ENCODE data around the gene BAZ2B.

Gene BAZ2B

DNA sequence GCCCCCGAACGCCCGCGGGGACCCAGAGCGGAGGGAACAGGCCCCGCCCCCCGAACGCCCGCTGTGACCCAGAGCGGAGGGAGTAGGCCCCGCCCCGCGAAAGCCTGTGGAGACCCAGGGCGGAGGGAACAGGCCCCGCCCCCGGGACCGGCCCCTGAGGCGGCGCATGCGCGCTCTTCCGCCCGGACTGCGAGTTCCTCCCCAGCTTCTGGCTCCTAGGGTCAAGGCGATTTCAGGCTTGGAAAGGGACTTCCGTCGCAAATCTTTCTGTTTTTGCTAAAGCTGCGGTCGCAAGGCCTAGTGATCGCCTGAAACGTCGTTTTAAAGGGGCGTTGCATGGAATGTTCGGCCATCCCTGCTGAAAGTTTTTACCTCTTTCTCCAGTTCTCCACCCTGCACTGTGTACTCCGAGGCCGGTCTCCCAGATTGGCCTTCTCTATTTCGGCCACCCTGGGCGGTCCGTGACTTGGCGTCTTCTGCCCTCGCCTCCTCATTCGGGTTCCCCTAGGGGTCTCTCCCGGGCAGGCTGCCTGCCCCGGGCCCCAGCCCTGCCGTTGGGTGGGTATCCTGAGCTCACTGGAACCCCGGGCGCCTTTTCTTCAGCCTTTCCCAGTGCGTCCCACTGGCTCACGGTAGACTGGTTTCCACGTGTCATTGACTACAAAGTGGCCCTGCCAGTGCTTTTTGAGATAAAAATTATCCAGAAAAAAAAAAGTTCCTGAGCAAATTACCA is 329.5 kb downstream of the BAZ2B start:
- TF ChIP-seq, protein P1, sequence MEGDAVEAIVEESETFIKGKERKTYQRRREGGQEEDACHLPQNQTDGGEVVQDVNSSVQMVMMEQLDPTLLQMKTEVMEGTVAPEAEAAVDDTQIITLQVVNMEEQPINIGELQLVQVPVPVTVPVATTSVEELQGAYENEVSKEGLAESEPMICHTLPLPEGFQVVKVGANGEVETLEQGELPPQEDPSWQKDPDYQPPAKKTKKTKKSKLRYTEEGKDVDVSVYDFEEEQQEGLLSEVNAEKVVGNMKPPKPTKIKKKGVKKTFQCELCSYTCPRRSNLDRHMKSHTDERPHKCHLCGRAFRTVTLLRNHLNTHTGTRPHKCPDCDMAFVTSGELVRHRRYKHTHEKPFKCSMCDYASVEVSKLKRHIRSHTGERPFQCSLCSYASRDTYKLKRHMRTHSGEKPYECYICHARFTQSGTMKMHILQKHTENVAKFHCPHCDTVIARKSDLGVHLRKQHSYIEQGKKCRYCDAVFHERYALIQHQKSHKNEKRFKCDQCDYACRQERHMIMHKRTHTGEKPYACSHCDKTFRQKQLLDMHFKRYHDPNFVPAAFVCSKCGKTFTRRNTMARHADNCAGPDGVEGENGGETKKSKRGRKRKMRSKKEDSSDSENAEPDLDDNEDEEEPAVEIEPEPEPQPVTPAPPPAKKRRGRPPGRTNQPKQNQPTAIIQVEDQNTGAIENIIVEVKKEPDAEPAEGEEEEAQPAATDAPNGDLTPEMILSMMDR (IDR thresholded peaks at IDR 0.05) = no peak
- DNase-seq (ENCODE audit: low spot score) = peak; percentile 98
- Histone ChIP-seq H3K27ac (peak overlapping the region; percentile 74 to 92), H3K4me3 (peak overlapping the region; percentile 96)

DNA sequence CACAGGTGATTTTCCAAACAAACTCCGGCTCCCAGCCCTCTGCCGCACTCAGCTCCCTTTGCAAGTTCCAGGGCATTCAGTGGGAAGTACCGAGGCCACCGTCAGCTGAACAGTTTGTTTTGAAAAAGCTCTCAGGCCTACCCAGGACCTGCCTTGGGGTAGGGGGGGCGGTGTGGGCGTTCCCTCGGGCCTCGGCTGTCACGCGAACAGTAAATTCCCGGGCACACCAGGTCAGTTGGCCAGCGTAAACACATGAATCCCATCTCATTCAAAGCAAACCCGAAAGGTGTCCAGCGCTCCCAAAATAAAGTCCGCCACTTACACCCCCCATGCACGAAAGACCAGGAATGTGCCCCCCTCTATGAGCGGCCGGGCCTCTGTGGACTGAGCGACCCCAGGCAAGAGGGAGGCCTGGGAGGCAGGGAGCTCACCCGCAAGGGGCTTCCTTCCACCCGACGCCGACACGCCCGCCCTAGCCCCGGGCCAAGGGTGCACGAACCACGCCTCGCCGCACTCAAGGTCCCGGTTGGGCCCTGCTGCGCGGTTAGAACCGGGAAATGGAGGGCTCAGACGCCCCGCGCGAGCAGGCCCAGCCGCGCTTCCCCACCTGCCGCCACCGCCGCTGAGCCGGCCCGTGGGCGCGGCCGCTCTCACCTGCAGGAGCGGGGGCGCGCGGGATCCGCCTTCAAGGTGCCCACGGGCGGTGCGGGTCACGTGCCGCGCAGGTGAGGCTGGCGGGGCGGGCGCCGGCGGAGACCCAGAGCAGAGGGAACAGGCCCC is 330.2 kb downstream of the BAZ2B start, which contains the start of gene WDSUB1:
WDSUB1 (minus strand) TSS at position 775 of the 780 bp plus-strand sequence. CDS start 3,634 bp downstream, outside the sequence.
- DNase-seq (ENCODE audit: low spot score) = peak; percentile 88
- Histone ChIP-seq H3K4me3 (peak within 1 kb of the TSS; percentile 96), H3K27ac (peak within 1 kb of the TSS; percentile 74 to 92)
- TF ChIP-seq, protein P1 (IDR thresholded peaks at IDR 0.05) = no peak

DNA sequence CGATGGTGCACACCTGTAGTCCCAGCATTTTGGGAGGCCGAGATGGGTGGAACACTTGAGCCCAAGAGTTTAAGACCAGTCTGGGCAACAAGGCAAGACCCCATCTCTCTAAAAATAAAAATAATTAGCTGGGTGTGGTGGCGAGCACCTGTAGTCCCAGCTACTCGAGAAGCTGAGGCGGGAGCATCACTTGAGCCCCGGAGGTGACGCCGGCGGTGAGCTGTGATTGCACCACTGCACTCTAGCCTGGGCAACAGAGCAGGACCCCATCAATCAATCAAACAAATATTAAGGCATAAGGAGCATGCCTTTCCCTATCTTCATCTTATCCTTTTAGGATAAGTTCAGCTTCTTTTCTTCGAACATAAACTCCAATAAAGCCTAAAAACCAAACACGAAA is 330.9 kb downstream of the BAZ2B start:
- H3K4me3 ChIP-seq = peak overlapping the region; percentile 96
- DNase-seq (ENCODE audit: low spot score) = no peak
- H3K27ac ChIP-seq = peak overlapping the region in 1 of 2 donors; percentile 92
- TF ChIP-seq, protein P1 (IDR thresholded peaks at IDR 0.05) = no peak

DNA sequence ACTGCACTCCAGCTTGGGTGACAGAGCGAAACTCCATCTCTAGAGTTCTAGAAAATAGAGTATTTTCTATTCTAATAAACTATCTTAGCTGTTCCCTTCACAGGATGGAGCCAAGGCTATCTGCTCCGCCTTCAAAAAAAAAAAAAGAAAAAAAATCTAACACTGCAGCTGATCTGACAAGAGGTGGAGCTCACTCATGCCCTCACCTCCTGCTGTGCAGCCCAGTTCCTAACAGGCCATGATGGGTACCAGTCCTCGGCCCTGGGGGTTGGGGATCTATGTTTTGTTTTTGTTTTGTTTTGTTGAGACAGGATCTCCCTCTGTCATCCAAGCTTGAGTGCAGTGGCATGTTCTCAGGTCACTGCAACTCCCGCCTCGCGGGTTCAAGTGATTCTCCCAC is 332.8 kb downstream of the BAZ2B start:
- TF ChIP-seq, protein P1 (IDR thresholded peaks at IDR 0.05) = no peak
- Histone ChIP-seq H3K27ac (no peak overlapping the region), H3K4me3 (no peak overlapping the region)
- DNase-seq (ENCODE audit: low spot score) = no peak

DNA sequence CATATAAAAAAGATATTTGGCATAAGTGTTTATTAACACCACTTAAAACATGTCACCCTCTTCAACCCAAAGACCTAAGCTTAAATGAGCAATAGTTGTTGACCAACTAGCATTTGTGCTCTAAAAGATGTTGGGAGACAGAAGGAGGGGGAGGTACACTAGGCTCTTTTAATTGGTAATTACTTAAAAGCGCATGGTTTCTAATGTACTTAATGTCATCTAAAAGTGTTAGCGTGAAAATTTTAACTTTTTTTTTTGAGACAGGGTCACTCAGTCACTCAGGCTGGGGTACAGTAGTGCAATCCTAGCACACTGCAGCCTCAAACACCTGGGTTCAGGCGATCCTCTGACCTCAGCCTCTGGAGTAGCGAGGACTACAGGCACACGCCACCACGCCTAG is 335.3 kb downstream of the BAZ2B start:
- H3K4me3 ChIP-seq = no peak overlapping the region
- no peak overlapping the region for H3K27ac ChIP-seq
- TF ChIP-seq, protein P1 (IDR thresholded peaks at IDR 0.05) = no peak
- DNase-seq (ENCODE audit: low spot score) = no peak

DNA sequence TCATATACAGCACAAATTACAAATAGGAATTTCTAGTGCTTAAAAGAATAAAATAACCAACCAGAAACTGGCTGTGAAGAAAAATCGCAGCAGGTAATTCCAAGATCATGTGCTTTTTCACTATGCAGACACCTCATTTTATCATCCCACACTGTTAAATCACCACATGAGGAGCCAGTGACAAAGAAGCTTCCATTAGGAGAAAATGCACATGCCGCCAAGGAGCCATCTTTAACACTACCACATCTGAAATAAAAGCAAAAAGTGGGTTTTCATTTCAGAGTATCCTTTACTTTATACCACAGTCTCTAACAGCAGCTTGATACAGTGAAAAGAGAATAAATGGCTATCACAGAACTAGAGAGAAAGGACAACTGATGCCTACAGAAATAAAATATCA is 336.6 kb downstream of the BAZ2B start:
- Histone ChIP-seq H3K27ac (no peak overlapping the region), H3K4me3 (no peak overlapping the region)
- no peak for DNase-seq (ENCODE audit: low spot score)
- TF ChIP-seq, protein P1 (IDR thresholded peaks at IDR 0.05) = no peak
